Measurements from ENCODE around the gene TSPOAP1.

The TSPOAP1 gene

DNA sequence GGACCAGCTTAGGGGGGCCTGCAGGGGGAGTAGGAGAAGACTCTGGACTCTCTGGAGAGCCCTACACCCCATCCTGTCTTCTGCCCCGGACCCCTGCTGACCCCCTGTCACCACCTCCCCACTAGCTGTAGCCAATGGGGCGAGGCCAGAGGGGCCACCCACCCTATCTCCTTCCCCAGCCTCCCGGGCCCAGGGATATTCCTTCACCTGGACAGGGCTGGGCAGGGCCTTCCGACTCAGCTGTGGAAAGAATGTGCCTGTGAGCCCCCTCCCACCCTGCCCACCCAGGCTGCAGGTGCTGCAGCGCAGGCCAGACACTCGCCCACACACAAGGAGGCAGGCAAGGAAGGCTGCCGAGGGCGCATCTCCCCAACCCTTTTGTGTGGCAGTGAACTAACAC is 23.0 kb downstream of the TSPOAP1 start:
- ChIA-PET POLR2A (interaction anchor here (1.5 kb wide), 1 partner anchor 12 kb away, joined by 3 read pairs; no protein-coding TSS in a partner anchor), CTCF (interaction anchor here (1.1 to 5.2 kb wide), 6 partner anchors 10 to 133 kb away, joined by 3 to 68 read pairs (median 5); no protein-coding TSS in a partner anchor)
- TF ChIP-seq, protein P1, sequence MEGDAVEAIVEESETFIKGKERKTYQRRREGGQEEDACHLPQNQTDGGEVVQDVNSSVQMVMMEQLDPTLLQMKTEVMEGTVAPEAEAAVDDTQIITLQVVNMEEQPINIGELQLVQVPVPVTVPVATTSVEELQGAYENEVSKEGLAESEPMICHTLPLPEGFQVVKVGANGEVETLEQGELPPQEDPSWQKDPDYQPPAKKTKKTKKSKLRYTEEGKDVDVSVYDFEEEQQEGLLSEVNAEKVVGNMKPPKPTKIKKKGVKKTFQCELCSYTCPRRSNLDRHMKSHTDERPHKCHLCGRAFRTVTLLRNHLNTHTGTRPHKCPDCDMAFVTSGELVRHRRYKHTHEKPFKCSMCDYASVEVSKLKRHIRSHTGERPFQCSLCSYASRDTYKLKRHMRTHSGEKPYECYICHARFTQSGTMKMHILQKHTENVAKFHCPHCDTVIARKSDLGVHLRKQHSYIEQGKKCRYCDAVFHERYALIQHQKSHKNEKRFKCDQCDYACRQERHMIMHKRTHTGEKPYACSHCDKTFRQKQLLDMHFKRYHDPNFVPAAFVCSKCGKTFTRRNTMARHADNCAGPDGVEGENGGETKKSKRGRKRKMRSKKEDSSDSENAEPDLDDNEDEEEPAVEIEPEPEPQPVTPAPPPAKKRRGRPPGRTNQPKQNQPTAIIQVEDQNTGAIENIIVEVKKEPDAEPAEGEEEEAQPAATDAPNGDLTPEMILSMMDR (IDR thresholded peaks at IDR 0.05; ENCODE audit: control extremely low read depth, extremely low read depth, low read depth, missing control alignments), result no peak
- no peak for DNase-seq (ENCODE audit: extremely low spot score)

DNA sequence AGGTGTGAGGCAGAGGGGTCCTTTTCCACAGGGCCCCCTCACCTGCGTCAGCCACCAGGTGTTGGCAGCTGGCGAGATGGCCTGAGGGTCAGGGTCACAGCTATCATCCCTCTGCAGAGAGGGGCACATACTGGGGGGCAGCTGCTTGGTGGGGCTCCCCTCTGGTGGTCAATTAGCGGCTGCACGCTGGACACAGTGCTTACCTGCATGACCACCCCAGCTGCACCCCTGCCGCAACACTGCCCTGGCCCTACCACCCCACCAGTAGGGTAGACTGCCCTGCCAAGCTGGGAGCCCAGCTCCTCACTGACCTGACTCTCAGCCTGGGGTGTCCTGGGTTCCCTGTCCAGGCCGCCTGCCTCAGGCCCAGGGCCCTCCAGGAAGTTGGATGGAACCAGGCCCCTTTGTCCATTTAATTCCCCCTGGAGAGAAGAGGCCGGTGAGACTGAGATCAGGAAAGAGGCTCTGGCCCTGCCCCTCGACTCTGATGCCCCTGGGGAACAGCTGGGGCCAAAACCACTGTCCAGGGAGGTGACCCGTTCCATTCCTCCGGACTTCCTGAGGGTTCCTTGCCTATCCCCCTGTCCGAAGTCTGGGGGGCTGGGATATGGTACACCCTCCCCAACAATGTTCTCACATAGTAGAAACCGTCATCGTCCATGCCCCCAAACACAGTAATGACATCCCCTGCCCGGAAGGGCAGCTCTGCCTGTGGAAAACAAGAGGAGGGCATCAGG is 23.7 kb downstream of the TSPOAP1 start:
- TF ChIP-seq, protein P1 (IDR thresholded peaks at IDR 0.05; ENCODE audit: control extremely low read depth, extremely low read depth, low read depth, missing control alignments), result no peak
- CTCF ChIA-PET, result interaction anchor here (0.5 to 5.2 kb wide), 33 partner anchors 9 to 192 kb away, joined by 3 to 68 read pairs (median 5); partner anchors contain the start of genes RNF43 and SUPT4H1
- DNase-seq (ENCODE audit: extremely low spot score), result no peak
- POLR2A ChIA-PET, result interaction anchor here (1.5 kb wide), 1 partner anchor 13 kb away, joined by 3 read pairs; no protein-coding TSS in a partner anchor

GRCh38 chr17:58303971-58304749 is 24.4 kb downstream of the TSPOAP1 start:
- CTCF ChIA-PET, result interaction anchor here (0.5 to 5.2 kb wide), 48 partner anchors 8 to 342 kb away, joined by 3 to 68 read pairs (median 4); partner anchors contain the start of genes MPO, RNF43 and SUPT4H1
- peak; percentile 91 for DNase-seq (ENCODE audit: extremely low spot score)
- POLR2A ChIA-PET, result interaction anchor here (1.5 kb wide), 1 partner anchor 13 kb away, joined by 3 read pairs; no protein-coding TSS in a partner anchor
- TF ChIP-seq, protein P1 (IDR thresholded peaks at IDR 0.05; ENCODE audit: control extremely low read depth, extremely low read depth, low read depth, missing control alignments), result peak; percentile 79

GRCh38 chr17:58302919-58303585 is 25.5 kb downstream of the TSPOAP1 start:
- CTCF ChIA-PET, result interaction anchor here (0.7 to 5.2 kb wide), 21 partner anchors 7 to 343 kb away, joined by 3 to 68 read pairs (median 5); partner anchors contain the start of gene RNF43
- TF ChIP-seq, protein P1 (IDR thresholded peaks at IDR 0.05; ENCODE audit: control extremely low read depth, extremely low read depth, low read depth, missing control alignments), result no peak
- POLR2A ChIA-PET, result no interaction called here
- no peak for DNase-seq (ENCODE audit: extremely low spot score)

GRCh38 chr17:58302171-58302918 is 26.2 kb downstream of the TSPOAP1 start:
- DNase-seq (ENCODE audit: extremely low spot score), result no peak
- ChIA-PET CTCF (interaction anchor here (0.7 to 5.2 kb wide), 6 partner anchors 13 to 145 kb away, joined by 3 to 68 read pairs (median 10); partner anchors contain the start of gene RNF43), POLR2A (interaction anchor here (1.0 kb wide), 1 partner anchor 30 kb away, joined by 3 read pairs; no protein-coding TSS in a partner anchor)
- TF ChIP-seq, protein P1 (IDR thresholded peaks at IDR 0.05; ENCODE audit: control extremely low read depth, extremely low read depth, low read depth, missing control alignments), result no peak

All from GM10248 (cell line).